ENCODE measurements around the gene RAB3C. TPM values are rescaled to one million over a fixed set of nuclear protein-coding genes. Genes with fewer than 3 reads are reported as not detected.

Gene RAB3C
- total RNA-seq, 1 donor from 2014 or later: not detected

GRCh38 chr5:58813855-58814254 is 231.0 kb downstream of the RAB3C start:
- TF ChIP-seq CTCF (IDR thresholded peaks at IDR 0.05): no peak
- no peak for DNase-seq (ENCODE audit: low spot score)
- peaks cover 1% of the 10 kb centered on the region for H3K27me3 Mint-ChIP-seq (ENCODE audit: low read depth)
- H3K9me3 Mint-ChIP-seq (ENCODE audit: low read depth): no peaks in the 10 kb centered on the region
- H3K27ac Mint-ChIP-seq (ENCODE audit: unreplicated experiment): no peak overlapping the region
- H3K4me3 Mint-ChIP-seq (ENCODE audit: unreplicated experiment): no peak overlapping the region
- no peaks in the 10 kb centered on the region for H3K4me1 Mint-ChIP-seq (ENCODE audit: low read depth)
- no peaks in the 10 kb centered on the region for H3K36me3 Mint-ChIP-seq (ENCODE audit: low read depth)

GRCh38 chr5:58816181-58816731 is 233.4 kb downstream of the RAB3C start:
- Mint-ChIP-seq H3K4me1 (ENCODE audit: low read depth) (no peaks in the 10 kb centered on the region), H3K9me3 (ENCODE audit: low read depth) (no peaks in the 10 kb centered on the region), H3K4me3 (ENCODE audit: unreplicated experiment) (no peak overlapping the region), H3K27me3 (ENCODE audit: low read depth) (peaks cover 1% of the 10 kb centered on the region), H3K27ac (ENCODE audit: unreplicated experiment) (no peak overlapping the region), H3K36me3 (ENCODE audit: low read depth) (no peaks in the 10 kb centered on the region)
- no peak for DNase-seq (ENCODE audit: low spot score)
- no peak for TF ChIP-seq CTCF (IDR thresholded peaks at IDR 0.05)

DNA sequence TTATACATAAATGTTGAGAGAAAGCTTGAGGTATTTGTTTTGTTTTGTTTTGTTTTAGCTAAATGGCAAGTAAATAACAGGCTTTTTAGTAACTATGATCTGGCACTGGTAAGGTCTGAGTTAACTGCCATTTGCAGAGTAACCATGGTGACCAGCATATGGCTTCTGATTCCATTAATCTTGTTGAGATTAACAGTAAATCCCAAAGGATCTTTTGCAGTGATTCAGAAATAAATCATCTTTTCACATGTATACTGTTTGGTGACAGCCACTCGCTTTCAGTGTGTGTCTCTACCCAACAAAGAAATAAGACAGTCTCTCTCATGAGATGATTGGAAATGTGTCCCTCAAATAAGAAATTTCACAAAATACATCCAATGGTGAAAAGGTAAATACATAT is 235.6 kb downstream of the RAB3C start:
- Mint-ChIP-seq H3K4me3 (ENCODE audit: unreplicated experiment) (no peak overlapping the region), H3K27me3 (ENCODE audit: low read depth) (peaks cover 1% of the 10 kb centered on the region), H3K4me1 (ENCODE audit: low read depth) (no peaks in the 10 kb centered on the region), H3K36me3 (ENCODE audit: low read depth) (no peaks in the 10 kb centered on the region), H3K9me3 (ENCODE audit: low read depth) (no peaks in the 10 kb centered on the region), H3K27ac (ENCODE audit: unreplicated experiment) (no peak overlapping the region)
- no peak for TF ChIP-seq CTCF (IDR thresholded peaks at IDR 0.05)
- no peak for DNase-seq (ENCODE audit: low spot score)

- Mint-ChIP-seq H3K9me3 (ENCODE audit: low read depth) (no peaks in the 10 kb centered on the region), H3K27ac (ENCODE audit: unreplicated experiment) (no peak overlapping the region), H3K36me3 (ENCODE audit: low read depth) (no peaks in the 10 kb centered on the region), H3K4me1 (ENCODE audit: low read depth) (no peaks in the 10 kb centered on the region), H3K27me3 (ENCODE audit: low read depth) (peaks cover 15% of the 10 kb centered on the region), H3K4me3 (ENCODE audit: unreplicated experiment) (no peak overlapping the region)
- no peak for DNase-seq (ENCODE audit: low spot score)
- TF ChIP-seq CTCF (IDR thresholded peaks at IDR 0.05): no peak
Measured at GRCh38 chr5:58825441-58825840, 242.6 kb downstream of the RAB3C start.

DNA sequence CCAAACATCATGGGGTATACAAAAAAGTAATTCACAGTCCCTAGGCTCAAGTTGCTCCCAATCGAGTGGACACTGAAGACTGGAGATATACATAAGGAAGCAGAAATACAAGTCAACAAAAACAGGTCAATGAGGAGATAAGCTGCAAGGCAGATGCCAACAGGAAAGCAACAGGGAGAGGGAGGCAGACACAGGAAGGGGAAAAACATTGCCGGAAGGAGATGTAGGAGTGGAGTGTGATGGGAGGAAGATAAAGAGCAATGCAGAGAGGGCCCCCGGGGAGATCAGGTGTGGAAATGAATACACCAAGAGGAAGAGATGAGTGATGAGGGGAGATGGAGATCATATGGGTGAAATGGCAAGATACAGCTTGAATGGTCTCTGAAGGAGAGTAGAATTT is 243.0 kb downstream of the RAB3C start:
- no peak for TF ChIP-seq CTCF (IDR thresholded peaks at IDR 0.05)
- no peak overlapping the region for H3K27ac Mint-ChIP-seq (ENCODE audit: unreplicated experiment)
- H3K36me3 Mint-ChIP-seq (ENCODE audit: low read depth): no peaks in the 10 kb centered on the region
- no peak overlapping the region for H3K4me3 Mint-ChIP-seq (ENCODE audit: unreplicated experiment)
- DNase-seq (ENCODE audit: low spot score): no peak
- peaks cover 15% of the 10 kb centered on the region for H3K27me3 Mint-ChIP-seq (ENCODE audit: low read depth)
- H3K9me3 Mint-ChIP-seq (ENCODE audit: low read depth): no peaks in the 10 kb centered on the region
- H3K4me1 Mint-ChIP-seq (ENCODE audit: low read depth): no peaks in the 10 kb centered on the region

All from chondrocyte (in vitro differentiated cells).